Ascending aorta (tissue), 2 donors: Measurements from ENCODE around the gene S100A5. TPM values are rescaled to one million over a fixed set of nuclear protein-coding genes. Genes with fewer than 3 reads are reported as not detected.

ENCODE experiments used
- DNase-seq, 2 donors: peaks; one replicate each; pipeline ENCODE4 v3.0.0-alpha.2; 2019; ENCODE audit warnings: low spot score in 2 of 2
- H3K27ac ChIP-seq, 2 donors: fragments of 200-600 bp; sonication (generic); one replicate each; pipeline ENCODE4 v1.5.1; 2016 to 2017; ENCODE audit warnings: mild to moderate bottlenecking in 1 of 2
- H3K27me3 ChIP-seq: fragments of 200-600 bp; sonication (generic); one replicate; pipeline ENCODE4 v1.5.1; 2017
- H3K36me3 ChIP-seq, 2 donors: fragments of 200-600 bp; sonication (generic); one replicate each; pipeline ENCODE4 v1.5.1; 2016
- H3K4me1 ChIP-seq, 2 donors: fragments of 200-600 bp; sonication (generic); one replicate each; pipeline ENCODE4 v1.5.1; 2016 to 2017; ENCODE audit warnings: mild to moderate bottlenecking in 1 of 2
- H3K4me3 ChIP-seq, 2 donors: fragments of 200-600 bp; sonication (generic); one replicate each; pipeline ENCODE4 v1.5.1; 2016 to 2017; ENCODE audit warnings: mild to moderate bottlenecking in 1 of 2
- H3K9me3 ChIP-seq, 2 donors: fragments of 200-600 bp; sonication (generic); one replicate each; pipeline ENCODE4 v1.5.1; 2016
- CTCF ChIP-seq, 3 experiments: fragments of 200-600 bp in 2 of 3; fragments of 450-650 bp in 1 of 3; sonication (generic) in 2 of 3; IDR thresholded peaks; one replicate each; pipeline ENCODE4 v1.5.1; 2016 to 2019; ENCODE audit warnings: antibody characterized with exemption in 3 of 3, mild to moderate bottlenecking in 1 of 3, moderate library complexity in 1 of 3
- intact Hi-C: fragments of 100-400 bp; cut with DNase I; formaldehyde crosslinking; loops from one replicate; pipeline ENCODE4 v1.15.1; 2023
- total RNA-seq: library from RNA; depleted of rRNA; stranded (reverse); fragments of >200 nt; gene quantifications from one replicate; pipeline ENCODE4 v1.1.0, GENCODE V29; 2016

The S100A5 gene
- total RNA-seq, 1 donor from 2014 or later, result not detected

GRCh38 chr1:153547560-153548551 lies 7.1 kb upstream of the S100A5 start:
- no peak for TF ChIP-seq CTCF (IDR thresholded peaks at IDR 0.05)
- H3K4me3 ChIP-seq, result no peak overlapping the region
- no peak for DNase-seq
- H3K36me3 ChIP-seq, result peaks cover 0 to 3% of the 10 kb centered on the region in 2 donors
- peak overlapping the region; percentile 90 to 92 for H3K27ac ChIP-seq
- peaks cover 48 to 75% of the 10 kb centered on the region in 2 donors for H3K4me1 ChIP-seq
- no peaks in the 10 kb centered on the region for H3K27me3 ChIP-seq
- H3K9me3 ChIP-seq, result no peaks in the 10 kb centered on the region
- intact Hi-C loops, result no loop called here

- no peak for TF ChIP-seq CTCF (IDR thresholded peaks at IDR 0.05)
- H3K36me3 ChIP-seq, result peaks cover 0 to 3% of the 10 kb centered on the region in 2 donors
- peaks cover 48 to 76% of the 10 kb centered on the region in 2 donors for H3K4me1 ChIP-seq
- peak overlapping the region; percentile 90 to 92 for H3K27ac ChIP-seq
- H3K9me3 ChIP-seq, result no peaks in the 10 kb centered on the region
- no peak for DNase-seq
- H3K4me3 ChIP-seq, result peak overlapping the region in 1 of 2 donors; percentile 15
- H3K27me3 ChIP-seq, result no peaks in the 10 kb centered on the region
- intact Hi-C loops, result no loop called here
Observed at GRCh38 chr1:153546796-153547559, 6.2 kb upstream of the S100A5 start.

GRCh38 chr1:153546371-153546770 lies 5.6 kb upstream of the S100A5 start:
- TF ChIP-seq CTCF (IDR thresholded peaks at IDR 0.05), result no peak
- no peak for DNase-seq
- Histone ChIP-seq H3K36me3 (peaks cover 0 to 3% of the 10 kb centered on the region in 2 donors), H3K27ac (peak overlapping the region; percentile 90 to 92), H3K4me1 (peaks cover 48 to 77% of the 10 kb centered on the region in 2 donors), H3K9me3 (no peaks in the 10 kb centered on the region), H3K27me3 (no peaks in the 10 kb centered on the region), H3K4me3 (peak overlapping the region in 1 of 2 donors; percentile 68)
- intact Hi-C loops, result no loop called here

- no peaks in the 10 kb centered on the region for H3K27me3 ChIP-seq
- H3K4me1 ChIP-seq, result peaks cover 48 to 73% of the 10 kb centered on the region in 2 donors
- no peak for TF ChIP-seq CTCF (IDR thresholded peaks at IDR 0.05)
- DNase-seq, result peak; percentile 84 to 97
- H3K9me3 ChIP-seq, result no peaks in the 10 kb centered on the region
- H3K4me3 ChIP-seq, result peak within 1 kb of the TSS; percentile 47 to 68
- peak within 1 kb of the TSS; percentile 90 to 92 for H3K27ac ChIP-seq
- peaks cover 0 to 3% of the 10 kb centered on the region in 2 donors for H3K36me3 ChIP-seq
- intact Hi-C loops, result loop anchor here (1.0 kb wide), 1 partner anchor 9 kb away; no protein-coding TSS in a partner anchor
Observed at GRCh38 chr1:153545067-153546055, 4.6 kb upstream of the S100A5 start, which contains the start of gene S100A4. S100A4 (minus strand) TSS chr1:153545806; CDS start chr1:153544794, 1,012 bp downstream.
